ENCODE results near the gene C12orf56.
"Not testable (repeated sequence)": the region's sequence is repeated elsewhere in the genome, so short reads cannot be mapped to it uniquely, and the experiment has no call there.

The C12orf56 gene

DNA sequence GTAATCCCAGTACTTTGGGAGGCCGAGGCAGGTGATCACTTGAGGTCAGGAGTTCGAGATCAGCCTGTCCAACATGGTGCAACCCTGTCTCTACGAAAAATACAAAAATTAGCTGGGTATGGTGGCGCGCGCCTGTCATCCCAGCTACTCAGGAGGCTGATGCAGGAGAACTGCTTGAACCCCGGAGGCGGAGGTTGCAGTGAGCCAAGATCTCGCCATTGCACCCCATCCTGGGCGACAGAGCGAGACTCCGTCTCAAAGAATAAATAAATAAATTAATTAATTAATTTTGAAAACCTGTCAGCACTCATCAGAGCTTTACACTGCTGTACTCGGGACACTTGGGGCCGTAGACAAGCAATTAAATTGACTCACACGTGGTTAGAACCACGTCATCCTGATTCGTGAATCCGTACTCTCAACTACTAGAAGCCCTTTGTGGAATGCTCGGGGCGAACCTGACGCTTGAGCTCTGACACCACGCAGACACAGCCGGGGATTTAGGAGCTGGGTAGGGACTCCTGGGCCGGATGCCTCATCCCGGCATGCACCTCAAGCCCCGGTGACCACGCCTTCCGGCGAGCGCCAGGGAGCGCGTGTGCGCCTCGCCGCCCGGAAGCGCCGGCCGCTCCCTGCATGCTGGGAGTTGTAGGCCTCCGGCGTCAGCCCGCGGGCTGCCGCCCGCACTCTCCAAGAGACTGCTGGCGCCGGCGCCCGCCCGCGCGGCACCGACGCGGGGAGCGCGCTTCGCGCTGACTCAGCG is 13.3 kb upstream of the C12orf56 start, which contains the start of gene XPOT:
Gene XPOT, plus strand, starts transcription at position 686 of the 763 bp plus-strand sequence. CDS start 5,644 bp downstream, outside the sequence.
- peak within 1 kb of the TSS; percentile 100 for H3K4me3 Mint-ChIP-seq
- no peaks in the 10 kb centered on the region for H3K9me3 Mint-ChIP-seq
- H3K36me3 Mint-ChIP-seq: no peaks in the 10 kb centered on the region
- no peaks in the 10 kb centered on the region for H3K27me3 Mint-ChIP-seq
- ATAC-seq: peak; percentile 99
- H3K27ac Mint-ChIP-seq: peak within 1 kb of the TSS; percentile 99
- peaks cover 19% of the 10 kb centered on the region for H3K4me1 Mint-ChIP-seq

DNA sequence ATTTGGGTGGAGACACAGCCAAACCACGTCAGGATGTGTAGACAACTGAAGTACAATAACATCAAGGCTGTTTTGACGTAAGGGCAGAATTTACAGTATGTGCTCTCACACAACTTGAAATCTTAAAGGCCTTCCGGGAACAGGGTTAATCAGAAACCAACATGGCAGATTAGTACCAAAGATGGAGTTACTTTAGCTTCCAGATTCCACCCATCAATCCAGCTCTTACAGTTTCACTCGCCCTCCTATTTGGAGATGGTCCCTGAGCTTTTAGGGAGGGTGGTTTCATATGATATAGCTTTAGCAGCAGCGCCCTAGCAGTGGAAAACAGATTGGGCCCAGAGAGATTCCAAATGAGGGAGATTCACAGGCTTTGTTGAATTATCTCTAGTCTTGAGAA is 11.6 kb upstream of the C12orf56 start:
- ATAC-seq: no peak
- Mint-ChIP-seq H3K27me3 (no peaks in the 10 kb centered on the region), H3K4me3 (no peak overlapping the region), H3K4me1 (peaks cover 14% of the 10 kb centered on the region), H3K9me3 (no peaks in the 10 kb centered on the region), H3K27ac (no peak overlapping the region), H3K36me3 (no peaks in the 10 kb centered on the region)

DNA sequence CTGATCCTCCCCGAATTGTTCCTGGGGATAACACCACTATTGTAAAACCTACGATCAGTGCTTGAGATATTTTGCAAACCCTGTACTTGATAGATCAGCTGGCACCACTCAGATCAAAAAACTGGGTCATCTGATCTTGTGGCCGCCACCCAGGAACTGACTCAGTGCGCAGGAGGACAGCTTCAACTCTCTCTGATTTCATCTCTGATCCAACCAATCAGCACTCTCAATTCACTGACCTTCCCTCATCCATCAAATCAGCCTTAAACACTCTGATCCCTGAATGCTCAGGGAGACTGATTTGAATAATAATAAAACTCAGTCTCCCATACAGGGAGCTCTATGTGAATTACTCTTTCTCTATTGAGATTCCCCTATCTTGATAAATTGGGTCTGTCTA is 9.5 kb upstream of the C12orf56 start:
- Mint-ChIP-seq H3K4me3 (no peak overlapping the region), H3K27me3 (no peaks in the 10 kb centered on the region), H3K9me3 (no peaks in the 10 kb centered on the region), H3K4me1 (no peaks in the 10 kb centered on the region), H3K27ac (no peak overlapping the region), H3K36me3 (no peaks in the 10 kb centered on the region)
- ATAC-seq: no peak

DNA sequence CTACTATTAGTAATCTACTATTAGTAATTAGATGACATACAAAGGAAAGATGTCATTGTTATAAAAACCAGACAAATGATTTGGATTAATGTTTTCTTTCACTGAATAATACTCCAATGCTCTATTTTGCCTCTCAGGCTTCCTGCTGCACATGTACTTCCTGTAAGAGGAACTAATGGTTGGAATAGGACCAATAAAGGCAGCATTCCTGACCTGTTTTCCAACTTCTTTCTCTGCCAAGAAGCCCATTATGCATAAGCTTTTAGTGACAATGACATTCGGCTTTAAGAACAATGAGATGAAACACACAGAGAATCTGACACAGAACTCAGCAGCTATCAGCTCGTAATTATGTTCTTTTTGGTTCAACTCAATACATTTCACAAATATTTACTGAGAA is 5.2 kb upstream of the C12orf56 start:
- no peak for ATAC-seq
- Mint-ChIP-seq H3K27ac (no peak overlapping the region), H3K27me3 (peaks cover 22% of the 10 kb centered on the region), H3K4me1 (no peaks in the 10 kb centered on the region), H3K4me3 (no peak overlapping the region), H3K36me3 (no peaks in the 10 kb centered on the region), H3K9me3 (no peaks in the 10 kb centered on the region)

DNA sequence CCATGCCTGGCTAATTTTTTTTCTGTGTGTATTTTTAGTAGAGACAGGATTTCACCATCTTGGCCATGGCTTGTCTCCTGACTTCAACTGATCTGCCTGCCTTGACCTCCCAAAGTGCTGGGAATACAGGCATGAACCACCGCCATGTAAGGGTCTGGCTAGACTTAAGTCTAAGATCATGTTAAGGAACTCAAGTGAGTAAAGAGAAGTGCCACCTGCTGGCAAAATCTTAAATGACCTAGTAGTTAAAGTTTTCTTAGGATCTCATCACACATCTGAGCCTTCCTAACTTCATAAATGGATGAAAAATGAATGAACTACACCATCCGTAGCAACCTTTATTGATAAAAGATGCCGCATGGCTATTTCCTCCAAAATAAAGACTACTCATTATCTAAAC is 1.7 kb upstream of the C12orf56 start:
- no peaks in the 10 kb centered on the region for H3K36me3 Mint-ChIP-seq

DNA sequence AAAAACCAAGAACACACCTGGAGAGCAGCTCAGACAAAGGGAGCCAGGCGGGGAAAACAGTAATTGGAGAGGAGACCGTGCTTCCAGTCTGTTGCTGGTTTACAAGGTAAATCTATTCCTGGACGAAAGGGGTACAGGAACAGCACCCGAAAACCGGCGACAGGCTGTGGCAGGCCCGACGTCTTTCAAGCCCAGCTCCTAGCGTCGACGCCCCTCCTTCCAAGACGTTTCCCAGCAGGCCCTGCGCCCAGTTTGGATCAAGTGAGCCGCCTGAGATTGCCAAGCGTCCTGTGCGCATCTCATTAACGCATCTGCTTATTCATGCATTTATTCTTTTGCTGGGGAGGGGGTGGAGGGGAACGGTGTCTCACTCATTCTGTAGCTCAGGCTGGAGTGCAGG is 1.4 kb downstream of the C12orf56 start:
- Mint-ChIP-seq H3K27me3 (peaks cover 36% of the 10 kb centered on the region), H3K4me3 (no peak overlapping the region), H3K36me3 (no peaks in the 10 kb centered on the region), H3K4me1 (no peaks in the 10 kb centered on the region), H3K27ac (no peak overlapping the region), H3K9me3 (no peaks in the 10 kb centered on the region)
- ATAC-seq: no peak

More for the DNA sequence above, 1.7 kb upstream of the C12orf56 start:
- Mint-ChIP-seq H3K4me1 (no peaks in the 10 kb centered on the region), H3K9me3 (no peaks in the 10 kb centered on the region), H3K27ac (no peak overlapping the region), H3K27me3 (peaks cover 36% of the 10 kb centered on the region), H3K4me3 (no peak overlapping the region)
- no peak for ATAC-seq

DNA sequence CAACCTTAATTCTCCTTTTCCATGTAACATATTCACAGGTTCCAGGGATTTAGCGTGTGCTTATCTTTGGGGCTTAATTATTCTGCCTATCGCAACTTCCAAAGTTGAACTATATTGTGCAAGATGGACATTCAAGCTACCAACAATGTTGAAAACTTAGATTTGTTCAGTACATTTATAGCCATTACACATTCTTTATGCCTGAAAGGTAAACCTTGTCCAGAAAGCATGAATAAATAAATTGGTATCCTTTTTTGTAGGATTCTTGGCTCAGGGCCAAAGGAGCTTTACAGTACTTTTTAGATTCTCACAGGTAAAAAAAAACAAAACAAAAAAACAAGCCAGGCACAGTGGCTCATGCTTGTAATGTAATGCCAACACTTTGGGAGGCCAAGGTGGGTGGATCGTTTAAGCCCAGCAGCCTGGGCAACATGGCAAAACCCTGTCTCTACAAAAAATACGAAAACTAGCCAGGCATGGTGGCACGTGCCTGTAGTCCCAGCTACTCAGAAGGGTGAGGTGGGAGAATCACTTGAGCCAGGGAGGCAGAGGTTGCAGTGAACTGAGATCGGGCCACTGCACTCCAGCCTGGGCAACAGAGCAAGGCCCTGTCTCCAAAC is 3.3 kb downstream of the C12orf56 start:
- H3K4me1 Mint-ChIP-seq: no peaks in the 10 kb centered on the region
- peaks cover 30% of the 10 kb centered on the region for H3K27me3 Mint-ChIP-seq
- no peak for ATAC-seq
- no peaks in the 10 kb centered on the region for H3K36me3 Mint-ChIP-seq
- H3K4me3 Mint-ChIP-seq: no peak overlapping the region
- H3K9me3 Mint-ChIP-seq: no peaks in the 10 kb centered on the region
- no peak overlapping the region for H3K27ac Mint-ChIP-seq

DNA sequence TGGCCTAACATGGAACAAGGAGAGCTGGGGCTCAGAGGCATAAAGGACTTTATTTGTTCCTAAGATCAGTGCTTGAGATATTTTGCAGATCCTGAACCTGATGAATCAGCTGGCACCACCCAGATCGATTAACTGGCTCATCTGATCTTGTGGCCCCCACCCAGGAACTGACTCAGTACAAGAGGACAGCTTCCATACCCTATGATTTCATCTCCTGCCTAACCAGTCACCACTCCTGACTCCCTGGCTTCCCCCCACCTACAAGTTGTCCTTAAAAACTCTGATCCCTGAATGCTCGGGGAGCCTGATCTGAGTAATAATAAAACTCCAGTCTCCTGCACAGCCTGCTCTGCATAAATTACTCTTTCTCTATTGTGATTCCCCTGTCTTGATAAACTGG is 5.1 kb downstream of the C12orf56 start:
- H3K9me3 Mint-ChIP-seq: peaks cover 9% of the 10 kb centered on the region
- ATAC-seq: no peak
- H3K4me3 Mint-ChIP-seq: no peak overlapping the region
- no peaks in the 10 kb centered on the region for H3K36me3 Mint-ChIP-seq
- no peak overlapping the region for H3K27ac Mint-ChIP-seq
- H3K4me1 Mint-ChIP-seq: no peaks in the 10 kb centered on the region
- H3K27me3 Mint-ChIP-seq: peaks cover 21% of the 10 kb centered on the region

DNA sequence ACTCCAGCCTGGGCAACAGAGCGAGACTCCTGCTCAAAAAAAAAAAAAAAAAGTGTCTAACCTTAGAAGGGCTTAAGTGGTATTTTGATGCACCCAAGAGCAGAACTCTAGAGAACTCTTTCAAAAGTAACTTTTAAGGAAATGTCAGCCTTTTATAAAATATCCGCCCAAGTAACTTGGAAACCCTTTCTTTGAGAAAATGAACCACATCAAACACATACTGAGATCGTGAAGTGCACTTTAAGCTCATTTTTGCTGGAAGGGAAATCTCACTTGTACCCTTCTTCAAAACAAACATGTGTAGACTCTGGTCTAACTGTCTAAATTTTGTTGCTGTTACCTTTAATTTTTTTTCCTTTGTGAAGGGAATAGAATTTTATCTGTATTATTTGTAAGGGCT is 5.5 kb downstream of the C12orf56 start:
- no peak for ATAC-seq
- Mint-ChIP-seq H3K4me3 (no peak overlapping the region), H3K36me3 (no peaks in the 10 kb centered on the region)

DNA sequence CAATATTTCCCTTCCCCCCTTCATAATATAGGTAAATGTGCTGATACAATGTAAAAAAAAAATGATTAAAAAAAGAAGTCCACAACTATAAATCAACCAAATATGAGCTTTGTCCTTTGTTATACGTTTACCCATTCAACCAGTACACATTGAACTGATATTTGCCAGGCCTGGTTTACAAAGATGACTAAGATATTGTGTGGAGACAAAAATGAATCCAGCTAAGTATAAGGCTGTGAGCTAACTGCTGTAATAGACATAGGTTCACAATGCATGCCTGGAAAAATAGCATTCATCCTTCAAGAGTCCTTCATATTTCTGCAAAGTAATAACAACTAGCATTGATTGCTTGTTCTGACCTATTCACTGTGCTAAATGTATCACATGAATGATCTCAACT is 6.9 kb downstream of the C12orf56 start:
- Mint-ChIP-seq H3K9me3 (peaks cover 11% of the 10 kb centered on the region), H3K27me3 (peaks cover 9% of the 10 kb centered on the region), H3K4me1 (no peaks in the 10 kb centered on the region), H3K27ac (no peak overlapping the region), H3K4me3 (no peak overlapping the region), H3K36me3 (no peaks in the 10 kb centered on the region)
- no peak for ATAC-seq

More for the DNA sequence above, 5.5 kb downstream of the C12orf56 start:
- H3K27ac Mint-ChIP-seq: no peak overlapping the region
- peaks cover 21% of the 10 kb centered on the region for H3K27me3 Mint-ChIP-seq
- no peaks in the 10 kb centered on the region for H3K4me1 Mint-ChIP-seq
- H3K9me3 Mint-ChIP-seq: peaks cover 11% of the 10 kb centered on the region

DNA sequence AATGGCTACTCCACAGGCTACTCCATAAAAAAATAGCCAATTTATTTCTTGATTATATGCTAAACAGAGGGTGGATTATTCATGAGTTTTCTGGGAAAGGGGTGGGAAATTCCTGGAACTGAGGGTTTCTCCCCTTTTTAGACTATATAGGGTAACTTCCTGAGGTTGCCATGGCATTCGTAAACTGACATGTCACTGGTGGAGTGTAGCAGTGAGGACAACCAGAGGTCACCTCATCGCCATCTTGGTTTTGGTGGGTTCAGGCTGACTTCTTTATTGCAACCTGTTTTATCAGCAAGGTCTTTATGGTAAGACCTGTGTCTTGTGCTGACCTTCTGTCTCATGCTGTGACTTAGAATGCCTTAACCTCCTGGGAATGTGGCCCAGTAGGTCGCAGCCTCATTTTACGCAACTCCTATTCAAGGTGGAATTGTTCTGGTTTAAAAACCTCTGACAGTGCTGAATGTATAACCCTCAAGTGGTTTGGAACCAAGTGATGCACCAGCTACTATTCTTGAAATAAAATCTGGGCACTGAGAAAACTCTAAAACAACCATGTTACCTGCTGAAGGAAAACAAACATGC is 27.7 kb downstream of the C12orf56 start:
- Mint-ChIP-seq H3K4me1 (no peaks in the 10 kb centered on the region), H3K36me3 (no peaks in the 10 kb centered on the region), H3K4me3 (no peak overlapping the region), H3K27ac (no peak overlapping the region), H3K27me3 (no peaks in the 10 kb centered on the region), H3K9me3 (no peaks in the 10 kb centered on the region)
- ATAC-seq: no peak

DNA sequence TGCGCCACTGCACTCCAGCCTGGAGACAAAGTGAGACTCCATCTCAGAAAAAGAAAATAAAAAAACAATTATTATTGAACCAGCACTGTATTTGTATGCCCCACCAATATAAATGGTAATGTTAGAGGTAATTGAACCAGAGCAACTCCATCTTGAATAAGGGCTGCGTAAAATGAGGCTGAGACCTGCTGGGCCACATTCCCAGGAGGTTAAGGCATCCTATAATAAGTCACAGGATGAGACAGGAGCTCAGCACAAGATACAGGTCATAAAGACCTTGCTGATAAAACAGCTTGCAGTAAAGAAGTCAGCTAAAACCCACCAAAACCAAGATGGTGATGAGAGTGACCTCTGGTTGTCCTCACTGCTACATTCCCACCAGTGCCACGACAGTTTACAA is 29.4 kb downstream of the C12orf56 start:
- H3K4me3 Mint-ChIP-seq: not testable (repeated sequence)

DNA sequence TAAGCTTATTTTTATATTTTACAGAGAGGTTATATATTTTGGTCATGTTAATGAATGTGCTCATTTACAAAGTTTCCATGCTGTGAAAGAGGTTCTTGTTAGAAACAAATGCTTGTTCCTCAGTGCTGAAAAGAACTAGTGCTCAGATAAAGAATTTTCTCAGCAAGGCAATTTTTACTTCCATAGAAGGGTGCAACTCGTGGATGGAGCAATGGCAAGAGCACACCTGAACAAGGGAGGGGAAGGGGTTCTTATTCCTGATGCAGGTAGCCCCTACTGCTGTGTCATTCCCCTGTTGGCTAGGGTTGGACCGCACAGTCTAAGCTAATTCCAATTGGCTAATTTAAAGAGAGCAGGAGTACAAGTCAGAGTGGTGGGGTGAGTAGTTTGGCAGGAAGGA is 34.3 kb downstream of the C12orf56 start:
- not testable (repeated sequence) for H3K36me3 Mint-ChIP-seq, H3K27me3 Mint-ChIP-seq, H3K27ac Mint-ChIP-seq, H3K4me3 Mint-ChIP-seq, ATAC-seq, H3K9me3 Mint-ChIP-seq, H3K4me1 Mint-ChIP-seq

More for the DNA sequence above, 29.4 kb downstream of the C12orf56 start:
- H3K4me1 Mint-ChIP-seq, H3K27ac Mint-ChIP-seq, H3K36me3 Mint-ChIP-seq, ATAC-seq, H3K9me3 Mint-ChIP-seq, H3K27me3 Mint-ChIP-seq: not testable (repeated sequence)

DNA sequence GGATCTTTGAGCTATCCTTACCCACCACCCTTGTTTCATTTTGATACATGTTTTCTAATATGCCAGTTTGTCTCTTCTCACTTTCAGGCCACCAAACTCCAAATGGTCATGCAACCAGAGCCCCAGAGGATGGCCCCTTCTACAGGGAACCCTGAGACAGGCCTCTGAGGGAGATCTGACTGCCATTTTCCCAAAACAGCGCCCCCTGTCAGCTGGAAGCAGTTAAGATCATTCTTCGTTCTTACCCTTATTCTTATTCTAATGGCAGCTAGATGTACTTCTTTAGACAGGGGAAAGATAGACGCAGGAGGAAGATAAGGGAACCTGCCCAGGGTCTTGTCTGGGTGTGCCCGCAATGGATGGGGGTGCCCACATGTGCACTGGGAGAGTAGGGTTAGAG is 38.4 kb downstream of the C12orf56 start:
- Mint-ChIP-seq H3K4me1 (no peaks in the 10 kb centered on the region), H3K4me3 (no peak overlapping the region), H3K36me3 (peaks cover 5% of the 10 kb centered on the region), H3K27me3 (no peaks in the 10 kb centered on the region), H3K27ac (no peak overlapping the region), H3K9me3 (peaks cover 16% of the 10 kb centered on the region)
- no peak for ATAC-seq

DNA sequence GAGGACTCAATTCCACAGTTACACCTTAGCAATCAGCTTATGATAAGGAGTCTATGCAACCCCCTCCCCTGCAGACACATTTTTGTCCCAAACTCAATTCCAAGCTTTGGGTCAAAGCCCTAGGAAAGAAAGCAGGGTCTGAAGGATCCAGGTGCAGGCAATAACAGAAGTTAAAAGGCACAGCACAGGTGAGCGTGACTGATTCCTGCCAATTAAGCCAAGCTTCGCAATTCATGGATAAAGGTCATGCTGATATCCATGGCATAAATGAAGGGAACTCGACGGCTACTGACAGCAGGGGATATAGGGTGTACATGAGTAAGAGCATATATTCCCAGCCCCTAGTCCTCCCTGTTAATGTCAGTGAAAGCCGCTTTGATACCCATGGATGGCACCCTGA is 39.3 kb downstream of the C12orf56 start:
- Mint-ChIP-seq H3K27me3 (no peaks in the 10 kb centered on the region), H3K27ac (no peak overlapping the region), H3K4me1 (no peaks in the 10 kb centered on the region), H3K36me3 (peaks cover 2% of the 10 kb centered on the region), H3K9me3 (peaks cover 12% of the 10 kb centered on the region), H3K4me3 (no peak overlapping the region)
- ATAC-seq: no peak

DNA sequence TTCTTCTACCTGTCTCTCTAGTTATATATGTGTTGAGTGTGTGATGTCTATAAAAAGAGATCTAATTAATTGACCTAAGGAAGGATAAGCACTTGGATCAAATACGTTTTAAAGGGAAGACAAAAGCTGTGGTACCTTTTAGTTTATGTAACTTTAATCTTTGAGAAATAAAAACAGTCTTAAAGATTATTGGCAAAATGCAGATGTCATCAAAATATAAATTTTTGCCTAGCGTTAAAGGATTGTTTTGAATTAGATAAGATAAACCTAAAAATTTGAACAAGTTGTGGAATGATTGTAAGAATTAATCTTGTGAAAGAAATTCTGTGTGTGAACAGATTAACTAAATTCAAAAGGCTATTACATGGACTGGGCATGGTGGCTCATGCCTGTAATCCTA is 42.9 kb downstream of the C12orf56 start:
- peaks cover 11% of the 10 kb centered on the region for H3K9me3 Mint-ChIP-seq
- no peak overlapping the region for H3K4me3 Mint-ChIP-seq
- no peak for ATAC-seq
- H3K27me3 Mint-ChIP-seq: peaks cover 16% of the 10 kb centered on the region
- H3K27ac Mint-ChIP-seq: no peak overlapping the region
- no peaks in the 10 kb centered on the region for H3K4me1 Mint-ChIP-seq
- H3K36me3 Mint-ChIP-seq: no peaks in the 10 kb centered on the region

Measured in stimulated activated memory B cell treated with anti-CD40 and anti-IgM and Interleukin-4, amounts not matched to agents 10 μg/mL and 1 μg/mL and 100 μg/mL, for 72 hours (primary cell).